ENCODE data around the gene TNFSF15.

The TNFSF15 gene

GRCh38 chr9:114837923-114838322 is 32.1 kb upstream of the TNFSF15 start:
- H3K4me1 ChIP-seq, result no peaks in the 10 kb centered on the region
- no peak for DNase-seq
- no peak overlapping the region for H3K4me3 ChIP-seq (ENCODE audit: low read depth, low read length)
- no peak for TF ChIP-seq CTCF (IDR thresholded peaks at IDR 0.05; ENCODE audit: low read depth, low read length)
- no peaks in the 10 kb centered on the region for H3K36me3 ChIP-seq
- no peaks in the 10 kb centered on the region for H3K9me3 ChIP-seq
- no peaks in the 10 kb centered on the region for H3K27me3 ChIP-seq

GRCh38 chr9:114836769-114837168 is 30.9 kb upstream of the TNFSF15 start:
- Histone ChIP-seq H3K4me1 (no peaks in the 10 kb centered on the region), H3K9me3 (no peaks in the 10 kb centered on the region), H3K4me3 (ENCODE audit: low read depth, low read length) (no peak overlapping the region), H3K36me3 (no peaks in the 10 kb centered on the region), H3K27me3 (no peaks in the 10 kb centered on the region)
- TF ChIP-seq CTCF (IDR thresholded peaks at IDR 0.05; ENCODE audit: low read depth, low read length), result no peak
- no peak for DNase-seq

GRCh38 chr9:114834386-114834785 is 28.5 kb upstream of the TNFSF15 start:
- Histone ChIP-seq H3K4me3 (ENCODE audit: low read depth, low read length) (no peak overlapping the region), H3K9me3 (no peaks in the 10 kb centered on the region), H3K36me3 (no peaks in the 10 kb centered on the region), H3K4me1 (no peaks in the 10 kb centered on the region), H3K27me3 (no peaks in the 10 kb centered on the region)
- no peak for TF ChIP-seq CTCF (IDR thresholded peaks at IDR 0.05; ENCODE audit: low read depth, low read length)
- no peak for DNase-seq

- no peak for TF ChIP-seq CTCF (IDR thresholded peaks at IDR 0.05; ENCODE audit: low read depth, low read length)
- H3K9me3 ChIP-seq, result no peaks in the 10 kb centered on the region
- H3K27me3 ChIP-seq, result no peaks in the 10 kb centered on the region
- H3K4me3 ChIP-seq (ENCODE audit: low read depth, low read length), result no peak overlapping the region
- H3K36me3 ChIP-seq, result no peaks in the 10 kb centered on the region
- DNase-seq, result no peak
- no peaks in the 10 kb centered on the region for H3K4me1 ChIP-seq
These were observed 24.7 kb upstream of the TNFSF15 start for GRCh38 chr9:114830546-114830945.

GRCh38 chr9:114829574-114830440 is 24.0 kb upstream of the TNFSF15 start:
- TF ChIP-seq CTCF (IDR thresholded peaks at IDR 0.05; ENCODE audit: low read depth, low read length), result no peak
- no peaks in the 10 kb centered on the region for H3K4me1 ChIP-seq

GRCh38 chr9:114828303-114828650 is 22.4 kb upstream of the TNFSF15 start:
- H3K36me3 ChIP-seq, result no peaks in the 10 kb centered on the region
- DNase-seq, result no peak
- no peaks in the 10 kb centered on the region for H3K4me1 ChIP-seq
- no peaks in the 10 kb centered on the region for H3K27me3 ChIP-seq
- no peaks in the 10 kb centered on the region for H3K9me3 ChIP-seq
- H3K4me3 ChIP-seq (ENCODE audit: low read depth, low read length), result no peak overlapping the region
- no peak for TF ChIP-seq CTCF (IDR thresholded peaks at IDR 0.05; ENCODE audit: low read depth, low read length)

More at GRCh38 chr9:114829574-114830440, 24.0 kb upstream of the TNFSF15 start:
- Histone ChIP-seq H3K4me3 (ENCODE audit: low read depth, low read length) (no peak overlapping the region), H3K9me3 (no peaks in the 10 kb centered on the region), H3K36me3 (no peaks in the 10 kb centered on the region), H3K27me3 (no peaks in the 10 kb centered on the region)
- no peak for DNase-seq

Data from BE2C (cell line).